T follicular helper cell (primary cell): ENCODE measurements around the gene ST7.

Source experiments
- DNase-seq: peaks from one replicate; pipeline ENCODE4 v3.0.0-alpha.2; 2020; ENCODE audit warnings: low read depth

The ST7 gene

GRCh38 chr7:116978006-116978405 is 24.7 kb downstream of the ST7 start:
- no peak for DNase-seq

DNA sequence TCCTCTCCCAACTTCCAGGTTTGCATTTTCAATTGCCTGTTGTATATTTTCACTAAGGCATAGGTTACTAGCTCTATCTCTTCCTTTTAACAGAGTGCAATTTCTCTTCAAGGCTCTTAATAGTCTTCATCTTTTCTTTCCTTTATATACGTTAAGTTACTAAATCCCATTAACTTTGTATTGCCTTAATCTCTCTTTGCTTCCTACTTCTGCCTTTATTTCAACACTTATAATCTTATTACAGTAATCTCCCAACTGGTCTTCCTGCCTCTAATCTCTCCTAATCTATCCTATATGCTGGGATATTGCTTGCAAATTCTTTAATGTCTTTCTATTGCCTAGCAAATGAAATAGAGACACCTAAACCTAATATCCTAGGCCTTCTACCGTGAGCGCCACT is 26.1 kb downstream of the ST7 start:
- no peak for DNase-seq

GRCh38 chr7:116980354-116980753 is 27.1 kb downstream of the ST7 start:
- DNase-seq: no peak

GRCh38 chr7:116981939-116982338 is 28.6 kb downstream of the ST7 start:
- DNase-seq: no peak

GRCh38 chr7:116984511-116984910 is 31.2 kb downstream of the ST7 start:
- DNase-seq: no peak

DNA sequence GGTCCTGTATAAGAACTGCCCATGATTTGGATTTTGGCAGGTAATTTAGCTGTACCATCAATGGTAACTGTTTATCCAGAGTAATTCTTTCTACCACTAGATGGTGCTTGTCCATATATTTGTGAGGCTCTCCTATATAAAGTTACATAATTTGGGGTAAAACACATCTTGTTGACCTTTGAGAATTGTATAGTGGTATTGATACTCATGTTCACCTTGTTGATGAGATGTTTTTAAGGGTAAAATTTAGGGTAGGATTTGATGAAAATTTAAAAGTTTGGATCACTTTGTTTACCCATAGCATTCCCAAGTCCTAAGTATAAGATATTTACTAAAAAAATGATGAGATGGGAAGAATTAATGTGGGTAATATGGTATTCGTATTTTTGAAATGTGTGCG is 31.6 kb downstream of the ST7 start:
- no peak for DNase-seq

DNA sequence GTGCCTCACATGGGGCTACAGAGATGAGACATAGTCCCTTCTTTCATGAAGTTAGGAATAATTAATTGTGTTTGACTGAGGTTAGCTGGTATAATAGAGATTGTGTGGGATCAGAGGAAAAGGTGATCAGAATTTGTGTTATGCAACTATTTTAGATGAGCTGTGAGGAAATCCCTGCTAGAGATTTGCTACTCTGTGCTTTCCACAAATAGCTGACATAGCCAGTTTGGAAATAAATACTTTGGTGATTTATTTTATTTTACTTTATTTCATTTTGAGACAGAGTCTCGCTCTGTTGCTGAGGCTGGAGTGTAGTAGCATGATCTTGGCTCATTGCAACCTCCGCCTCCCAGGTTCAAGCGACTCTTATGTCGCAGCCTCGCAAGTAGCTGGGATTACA is 32.3 kb downstream of the ST7 start:
- DNase-seq: no peak

GRCh38 chr7:116986611-116987565 is 33.6 kb downstream of the ST7 start:
- no peak for DNase-seq

- DNase-seq: no peak
These were observed 35.2 kb downstream of the ST7 start for GRCh38 chr7:116988363-116988989.

DNA sequence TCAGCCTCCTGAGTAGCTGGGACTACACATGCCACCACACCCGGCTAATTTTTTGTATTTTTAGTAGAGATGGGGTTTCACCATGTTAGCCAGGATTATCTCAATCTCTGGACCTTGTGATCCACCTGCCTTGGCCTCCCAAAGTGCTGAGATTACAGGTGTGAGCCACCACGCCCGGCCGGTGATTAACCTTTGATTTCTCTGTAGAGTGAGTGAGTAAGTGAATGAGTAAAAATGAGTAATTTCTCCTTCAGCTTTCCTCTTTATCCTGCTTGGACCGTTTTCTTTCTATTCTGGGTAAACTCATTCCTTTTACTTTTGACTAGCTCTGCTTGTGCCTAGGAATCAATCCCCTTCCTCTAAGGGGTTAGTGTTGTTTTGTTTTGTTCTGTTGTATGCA is 36.8 kb downstream of the ST7 start:
- DNase-seq: no peak

- DNase-seq: no peak
These were observed 37.9 kb downstream of the ST7 start for GRCh38 chr7:116991233-116991632.

DNA sequence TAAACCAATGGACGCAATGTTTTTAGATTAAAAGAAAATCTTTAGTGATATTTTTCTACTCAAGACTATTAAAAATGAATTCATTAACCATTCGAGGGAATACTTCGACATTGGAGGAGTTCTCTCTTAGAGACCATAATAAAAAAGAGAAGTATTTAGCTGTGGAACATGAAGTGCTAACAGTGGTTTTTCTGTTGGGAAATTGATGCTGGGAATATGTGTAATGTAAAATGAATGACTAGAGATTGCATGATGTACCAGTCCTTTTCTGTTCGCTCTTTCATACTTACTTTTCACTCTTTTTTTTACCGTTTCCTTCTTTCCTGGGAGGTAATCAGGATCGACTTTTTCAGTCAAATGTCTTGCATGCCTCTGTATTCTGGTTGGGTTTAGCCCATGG is 41.3 kb downstream of the ST7 start:
- no peak for DNase-seq

DNA sequence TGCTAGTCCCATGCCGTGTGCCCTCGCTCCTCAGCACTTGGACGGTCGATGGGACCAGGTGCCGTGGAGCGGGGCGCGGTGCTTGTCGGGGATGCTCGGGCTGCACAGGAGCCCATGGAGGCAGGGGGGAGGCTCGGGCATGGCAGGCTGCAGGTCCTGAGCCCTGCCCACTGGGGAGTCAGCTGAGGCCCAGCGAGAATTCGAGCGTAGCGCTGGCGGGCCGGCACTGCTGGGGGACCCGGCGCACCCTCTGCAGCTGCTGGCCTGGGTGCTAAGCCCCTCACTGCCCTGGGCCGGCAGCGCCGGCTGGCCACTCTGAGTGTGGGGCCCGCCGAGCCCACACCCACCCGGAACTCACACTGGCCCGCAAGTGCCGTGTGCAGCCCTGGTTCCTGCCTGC is 44.7 kb downstream of the ST7 start:
- DNase-seq: no peak

GRCh38 chr7:116998567-116999175 is 45.4 kb downstream of the ST7 start:
- DNase-seq: no peak

DNA sequence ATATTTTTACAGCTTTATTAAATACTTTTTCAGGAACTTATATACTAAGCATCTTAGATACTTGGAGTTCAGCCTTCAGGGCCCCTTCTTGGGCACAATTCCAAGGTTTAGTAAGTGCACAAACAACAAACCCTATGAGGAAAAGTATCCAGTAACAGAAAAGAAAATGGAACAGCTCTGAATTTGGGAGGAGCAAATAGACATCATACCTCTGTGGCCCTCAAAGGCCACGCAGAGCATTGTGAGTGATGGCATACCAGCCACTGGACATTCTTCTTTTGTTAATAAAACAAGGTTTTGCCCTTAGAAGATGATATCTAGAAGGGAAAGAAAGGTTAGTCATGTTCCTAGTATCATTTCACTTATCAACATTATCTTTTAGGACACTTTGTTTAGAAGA is 46.0 kb downstream of the ST7 start:
- DNase-seq: no peak

- DNase-seq: no peak
These were observed 48.0 kb downstream of the ST7 start for GRCh38 chr7:117001283-117001682.

GRCh38 chr7:117004899-117005298 is 51.6 kb downstream of the ST7 start:
- no peak for DNase-seq

DNA sequence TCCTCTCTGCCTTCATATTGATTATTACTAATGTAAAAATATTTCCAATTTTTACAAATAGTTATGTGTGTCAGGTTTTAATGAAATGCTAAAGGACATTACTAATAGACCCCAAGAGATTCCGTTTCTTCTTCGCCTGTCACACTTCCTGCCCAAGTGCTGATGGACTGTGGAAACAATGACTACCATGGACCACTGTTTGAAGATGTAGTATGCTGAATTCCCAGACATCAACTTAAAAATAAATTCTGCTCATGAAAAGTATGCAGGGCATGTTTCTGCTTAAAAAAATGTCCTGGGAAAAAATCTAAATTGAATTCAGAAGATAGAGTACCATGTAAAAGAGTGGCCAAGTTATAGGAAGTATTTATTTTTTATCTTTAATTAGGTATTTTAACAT is 52.1 kb downstream of the ST7 start:
- no peak for DNase-seq

DNA sequence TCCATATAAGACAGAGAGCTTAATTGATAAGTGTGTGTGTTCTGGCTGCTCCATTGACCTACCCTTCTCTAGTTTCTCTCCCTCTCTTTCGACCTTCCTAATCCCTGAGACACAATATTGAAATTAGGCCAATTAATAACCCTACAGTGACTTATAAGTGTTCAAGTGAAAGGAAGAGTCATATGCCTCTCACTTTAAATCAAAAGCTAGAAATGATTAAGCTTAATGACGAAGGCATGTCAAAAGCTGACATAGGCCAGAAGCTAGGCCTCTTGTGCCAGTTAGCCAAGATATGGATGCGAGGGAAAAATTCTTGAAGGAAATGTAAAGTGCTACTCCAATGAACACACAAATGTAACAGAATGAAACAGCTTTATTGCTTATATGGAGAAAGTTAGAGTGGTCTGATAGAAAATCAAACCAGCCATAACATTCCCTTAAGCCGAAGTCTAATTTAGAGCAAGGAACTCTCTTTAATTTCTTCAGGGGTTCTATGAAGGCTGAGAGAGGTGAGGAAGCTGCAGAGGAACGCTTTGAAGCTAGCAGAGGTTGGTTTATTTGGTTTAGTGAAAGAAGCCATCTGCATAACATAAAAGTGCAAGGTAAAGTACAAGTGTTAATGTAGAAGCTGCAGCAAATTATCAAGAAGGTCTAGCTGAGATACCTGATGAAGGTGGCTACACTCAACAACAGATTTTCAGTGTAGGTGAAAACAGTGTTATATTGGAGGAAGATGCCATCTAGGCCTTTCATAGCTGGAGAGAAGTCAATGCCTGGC is 53.8 kb downstream of the ST7 start:
- no peak for DNase-seq

DNA sequence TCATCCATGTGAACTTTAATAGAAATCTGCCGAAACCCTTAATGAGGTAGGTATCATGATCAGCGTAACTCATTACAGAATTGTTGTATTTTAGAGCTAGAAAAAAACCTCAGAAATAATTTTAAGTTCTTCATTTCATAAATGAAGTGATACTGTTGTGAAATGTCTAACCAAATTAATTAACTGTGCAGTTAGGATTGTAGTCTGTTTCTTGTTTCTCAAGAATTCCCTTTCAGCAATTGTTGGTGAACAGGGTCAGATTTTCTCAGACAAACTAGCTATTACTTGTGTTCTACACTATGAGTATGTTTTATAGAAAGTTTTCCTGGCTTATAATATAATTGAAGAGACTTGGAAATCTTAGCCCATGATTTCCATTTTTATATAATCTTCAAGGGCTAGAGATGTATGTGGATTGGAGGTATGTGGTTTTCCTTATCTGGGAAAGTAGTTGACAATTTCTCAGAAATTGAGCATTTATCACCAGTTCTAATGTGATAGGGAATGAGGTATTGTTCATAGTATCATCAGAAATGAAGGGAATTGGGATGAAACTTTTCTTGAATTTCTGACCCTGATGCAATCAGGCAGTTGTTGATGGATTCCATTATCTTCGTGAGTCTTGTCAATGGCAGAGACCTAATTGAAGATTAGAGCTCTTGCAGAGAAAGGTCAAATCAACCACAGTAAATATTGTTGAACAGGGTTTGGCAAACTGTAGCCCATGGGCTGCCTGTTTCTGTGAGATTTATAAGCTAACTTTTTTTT is 55.0 kb downstream of the ST7 start:
- DNase-seq: no peak

DNA sequence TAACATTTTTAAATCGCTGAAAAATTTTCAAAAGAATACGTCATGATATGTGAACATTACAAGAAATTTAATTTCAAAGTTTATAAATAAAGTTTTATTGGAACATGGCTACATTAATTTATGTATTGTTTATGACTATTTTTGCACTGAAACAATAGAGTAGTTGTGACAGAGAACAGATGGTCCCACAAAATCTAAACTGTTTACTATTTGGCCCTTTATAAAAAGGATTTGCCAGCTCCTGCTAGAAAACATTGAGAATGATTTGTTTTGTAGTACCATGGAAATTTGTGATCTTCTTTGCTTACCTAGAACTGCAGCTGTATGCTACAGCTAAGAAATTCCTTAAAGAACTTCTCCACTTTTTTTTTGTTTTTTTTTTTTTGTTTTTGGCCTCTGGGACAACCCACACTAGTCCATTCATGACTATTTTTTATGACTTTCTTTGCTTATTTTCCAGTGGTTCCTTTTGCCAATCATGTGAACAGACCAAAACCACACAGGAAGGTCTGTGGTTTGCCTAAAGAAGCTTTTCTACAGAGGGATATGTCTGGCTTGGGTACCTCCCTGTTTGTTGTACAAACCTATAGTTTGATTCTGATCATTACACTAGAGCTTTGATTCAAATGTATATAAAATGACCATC is 55.7 kb downstream of the ST7 start:
- DNase-seq: peak; percentile 18
